BJ (cell line): ENCODE measurements around the gene SPATA25. TPM values are rescaled to one million over a fixed set of nuclear protein-coding genes. Genes with fewer than 3 reads are reported as not detected.
A peak's percentile ranks its signal among the peaks of the same experiment; 100 is the strongest.

Experiments
- CTCF ChIA-PET: fragments of 350-600 bp; formaldehyde crosslinking; extraction: SDS; loops from one replicate; lab custom pipeline; 2021; ENCODE audit warnings: antibody characterized with exemption, inconsistent platforms; lab: Yijun Ruan, JAX
- POLR2A ChIA-PET: fragments of 300-600 bp; sonication (Branson Sonifier 250); formaldehyde crosslinking; extraction: SDS; loops from one replicate; lab custom pipeline; 2021; ENCODE audit warnings: antibody characterized with exemption; lab: Charles Lee
- DNase-seq: peaks from one replicate; pipeline ENCODE4 v3.0.0-alpha.2; 2011; ENCODE audit warnings: low read depth
- H3K27me3 ChIP-seq: 2 replicates; pipeline ENCODE4 v1.6.0; 2011; ENCODE audit warnings: low read length; ENCODE audit not compliant: control insufficient read depth, insufficient read depth
- H3K36me3 ChIP-seq: 2 replicates; pipeline ENCODE4 v1.5.1; 2011; ENCODE audit warnings: low read length; ENCODE audit not compliant: control insufficient read depth, insufficient read depth
- H3K4me3 ChIP-seq: 2 replicates; pipeline ENCODE4 v1.5.1; 2011; ENCODE audit warnings: low read depth, mild to moderate bottlenecking, control low read depth, low read length
- CTCF ChIP-seq: IDR thresholded peaks from 2 replicates; pipeline ENCODE4 v1.5.1; 2011; ENCODE audit warnings: low read depth, mild to moderate bottlenecking, control low read depth, inconsistent platforms, low read length, moderate library complexity; ENCODE audit not compliant: insufficient read depth
- polyA plus RNA-seq: library from polyadenylated mRNA; depleted of rRNA; stranded (reverse); fragments of >200 nt; gene quantifications from 2 replicates; pipeline ENCODE4 v1.2.3, GENCODE V29; 2011

The SPATA25 gene
- polyA plus RNA-seq, 1 experiment, result 0.66 TPM

GRCh38 chr20:45872626-45873025 lies 14.8 kb downstream of the SPATA25 start:
- DNase-seq, result no peak
- ChIA-PET POLR2A (no interaction called here), CTCF (interaction anchor here (1.0 kb wide), 1 partner anchor 9 kb away, joined by 3 read pairs; no protein-coding TSS in a partner anchor)
- 0 out of 2 replicates have a peak, but pooled peaks cover 2% of the 10 kb centered on the region for H3K36me3 ChIP-seq
- H3K27me3 ChIP-seq, result no peaks in the 10 kb centered on the region
- no peak for TF ChIP-seq CTCF
- no peak overlapping the region for H3K4me3 ChIP-seq

GRCh38 chr20:45867819-45868176 lies 19.6 kb downstream of the SPATA25 start:
- no peaks in the 10 kb centered on the region for H3K36me3 ChIP-seq
- peak; percentile 53 for DNase-seq
- no peak for TF ChIP-seq CTCF
- CTCF ChIA-PET, result interaction anchor here (0.6 to 0.9 kb wide), 3 partner anchors 11 to 322 kb away, joined by 3 read pairs; partner anchors contain the start of genes ACOT8 and ZSWIM3
- POLR2A ChIA-PET, result interaction anchor here (0.6 kb wide), 1 partner anchor 94 kb away, joined by 3 read pairs; no protein-coding TSS in a partner anchor
- no peak overlapping the region for H3K4me3 ChIP-seq
- no peaks in the 10 kb centered on the region for H3K27me3 ChIP-seq

- Histone ChIP-seq H3K36me3 (no peaks in the 10 kb centered on the region), H3K4me3 (no peak overlapping the region), H3K27me3 (no peaks in the 10 kb centered on the region)
- POLR2A ChIA-PET, result interaction anchor here (0.6 kb wide), 1 partner anchor 95 kb away, joined by 3 read pairs; no protein-coding TSS in a partner anchor
- CTCF ChIA-PET, result interaction anchor here (0.6 to 0.9 kb wide), 2 partner anchors 10 to 146 kb away, joined by 3 read pairs; partner anchors contain the start of genes ACOT8 and ZSWIM3
- no peak for TF ChIP-seq CTCF
- DNase-seq, result no peak
Observed at GRCh38 chr20:45867136-45867818, 20.1 kb downstream of the SPATA25 start.

- H3K36me3 ChIP-seq, result no peaks in the 10 kb centered on the region
- CTCF ChIA-PET, result interaction anchor here (0.6 kb wide), 1 partner anchor 29 kb away, joined by 3 read pairs; no protein-coding TSS in a partner anchor
- TF ChIP-seq CTCF, result no peak
- POLR2A ChIA-PET, result no interaction called here
- no peak for DNase-seq
- H3K4me3 ChIP-seq, result no peak overlapping the region
- no peaks in the 10 kb centered on the region for H3K27me3 ChIP-seq
Observed at GRCh38 chr20:45866454-45866853, 21.0 kb downstream of the SPATA25 start.
